Activated CD8-positive, alpha-beta T cell treated with anti-CD3 and anti-CD28 coated beads for 36 hours (primary cell): Measurements from ENCODE around the gene IP6K3. TPM values are rescaled to one million over a fixed set of nuclear protein-coding genes. Genes with fewer than 3 reads are reported as not detected.
A peak's percentile ranks its signal among the peaks of the same experiment; 100 is the strongest.

Source experiments
- ATAC-seq: fragments of 200-7000 bp; cut with Tn5 transposase; one replicate; pipeline ENCODE4 v1.10.0; 2021; ENCODE audit warnings: mild to moderate bottlenecking, moderate library complexity
- CTCF ChIA-PET: fragments of 350-600 bp; sonication (Branson Sonifier 250); formaldehyde crosslinking; loops from one replicate; lab custom pipeline; 2021; ENCODE audit warnings: antibody characterized with exemption; lab: Charles Lee
- POLR2A ChIA-PET: fragments of 350-600 bp; sonication (Branson Sonifier 250); formaldehyde crosslinking; loops from one replicate; lab custom pipeline; 2021; ENCODE audit warnings: antibody characterized with exemption; lab: Charles Lee
- DNase-seq: peaks from one replicate; pipeline ENCODE4 v3.0.0-alpha.2; 2020
- H3K27ac Mint-ChIP-seq: one replicate; pipeline ENCODE4 v1.8.0; 2021; ENCODE audit warnings: mild to moderate bottlenecking, mixed read lengths
- H3K27me3 Mint-ChIP-seq: one replicate; pipeline ENCODE4 v1.8.0; 2021; ENCODE audit warnings: mixed read lengths
- H3K36me3 Mint-ChIP-seq: one replicate; pipeline ENCODE4 v1.8.0; 2021; ENCODE audit warnings: low read depth, mixed read lengths
- H3K4me1 Mint-ChIP-seq: one replicate; pipeline ENCODE4 v1.8.0; 2021; ENCODE audit warnings: low read depth, mixed read lengths
- H3K4me3 Mint-ChIP-seq: one replicate; pipeline ENCODE4 v1.8.0; 2021; ENCODE audit warnings: mild to moderate bottlenecking, moderate library complexity, mixed read lengths
- H3K9me3 Mint-ChIP-seq: one replicate; pipeline ENCODE4 v1.8.0; 2021; ENCODE audit warnings: mixed read lengths
- CTCF ChIP-seq: fragments of 200-600 bp; IDR thresholded peaks from one replicate; pipeline ENCODE4 v1.8.0; 2022; ENCODE audit warnings: antibody characterized with exemption, mild to moderate bottlenecking
- intact Hi-C: fragments of 100-400 bp; cut with micrococcal nuclease; formaldehyde crosslinking; loops from one replicate; pipeline ENCODE4 v1.10.0; 2022
- total RNA-seq, 2 experiments: library from RNA; stranded (reverse); gene quantifications; one replicate each; pipeline ENCODE4 v1.2.3, GENCODE V29; 2021

The IP6K3 gene
- total RNA-seq, 2 experiments from 2014 or later, result not detected

DNA sequence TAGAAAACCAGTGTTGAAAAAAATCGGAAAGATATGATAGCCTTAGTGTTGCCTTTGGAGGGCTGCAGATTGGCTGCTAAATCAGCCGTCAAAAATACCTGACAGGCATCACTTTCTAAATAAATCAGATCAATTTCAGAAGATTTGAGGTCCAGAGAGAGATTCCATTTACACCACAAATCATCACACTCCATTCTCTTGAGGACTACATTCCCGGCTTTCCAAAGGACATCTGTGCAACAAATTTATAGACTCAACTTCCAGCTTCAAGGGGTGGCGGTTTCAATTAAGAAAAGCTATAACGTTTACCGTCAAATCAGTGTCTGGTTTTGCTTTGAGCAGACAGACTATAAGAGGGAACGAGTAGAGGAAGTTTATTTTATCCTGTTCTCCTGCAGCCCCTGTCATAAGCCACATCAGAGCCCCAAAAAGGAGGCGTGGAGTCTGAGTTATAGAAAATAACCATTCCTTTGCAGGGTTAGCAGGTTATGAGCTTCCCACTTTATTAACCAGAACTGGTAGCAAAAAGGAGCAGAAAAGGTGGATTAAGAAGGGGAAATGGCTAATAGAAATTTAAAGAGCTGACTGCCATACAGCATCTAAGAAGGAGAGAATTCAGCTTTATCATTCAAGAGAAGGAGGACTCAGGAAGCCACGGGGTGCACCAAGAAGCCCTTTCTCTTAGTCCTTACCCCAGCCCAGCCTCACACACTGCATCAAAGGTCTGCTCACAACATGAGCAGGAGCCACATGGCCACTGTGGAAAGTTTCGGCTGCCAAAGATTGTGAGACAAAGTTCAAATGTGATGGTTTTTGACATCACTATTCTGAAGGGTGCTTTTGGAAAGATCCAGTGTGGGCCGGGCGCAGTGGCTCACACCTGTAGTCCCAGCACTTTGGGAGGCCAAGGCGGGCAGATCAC, 22.3 kb downstream of the IP6K3 start:
- CTCF ChIA-PET, result interaction anchor here (1.3 to 3.3 kb wide), 3 partner anchors 12 to 24 kb away, joined by 3 to 27 read pairs (median 17); partner anchors contain the start of gene UQCC2
- DNase-seq (peak; percentile 30), ATAC-seq (peak; percentile 49)
- Mint-ChIP-seq H3K27me3 (peaks cover 3% of the 10 kb centered on the region), H3K27ac (no peak overlapping the region), H3K4me1 (peaks cover 13% of the 10 kb centered on the region), H3K36me3 (no peaks in the 10 kb centered on the region), H3K4me3 (no peak overlapping the region), H3K9me3 (no peaks in the 10 kb centered on the region)
- intact Hi-C loops, result no loop called here
- no peak for TF ChIP-seq CTCF
- POLR2A ChIA-PET, result interaction anchor here (1.2 kb wide), 1 partner anchor 12 kb away, joined by 3 read pairs; no protein-coding TSS in a partner anchor

DNA sequence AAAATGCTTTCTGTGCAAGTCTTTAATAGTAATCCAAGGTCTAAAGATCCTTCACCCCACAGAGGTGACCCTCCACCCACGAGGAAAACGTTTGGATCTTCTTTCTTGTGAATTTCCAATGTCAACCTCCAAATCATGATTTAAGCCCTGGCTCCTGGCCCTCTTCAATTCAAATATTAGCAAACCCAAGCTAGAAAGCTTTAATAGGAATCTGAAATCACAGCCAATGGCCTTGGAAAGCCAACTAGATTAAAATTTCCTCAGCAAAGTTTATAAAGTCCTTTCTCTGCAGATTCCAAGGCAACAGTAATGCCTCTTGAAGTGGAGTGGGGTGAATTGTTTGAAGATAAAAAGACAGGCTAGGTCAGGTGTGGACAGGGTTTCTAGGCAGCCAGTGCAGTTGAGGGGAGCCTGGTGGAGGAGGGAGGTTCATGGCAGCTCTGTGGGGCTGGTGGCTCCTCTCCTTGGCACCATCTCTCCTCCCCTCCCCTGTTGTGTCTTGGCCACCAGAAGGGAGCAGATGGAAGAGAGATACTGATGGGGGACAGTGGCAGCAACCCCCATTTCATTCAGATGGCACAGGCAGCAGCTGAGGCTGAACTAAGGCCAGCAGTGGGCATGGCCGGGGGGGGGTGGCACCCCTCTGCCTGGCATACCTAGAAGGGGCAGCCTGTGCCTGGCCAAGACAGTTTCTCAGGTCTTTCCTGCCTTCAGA, 23.2 kb downstream of the IP6K3 start:
- intact Hi-C loops, result no loop called here
- Mint-ChIP-seq H3K36me3 (no peaks in the 10 kb centered on the region), H3K27me3 (peaks cover 3% of the 10 kb centered on the region), H3K4me1 (peaks cover 13% of the 10 kb centered on the region), H3K27ac (no peak overlapping the region), H3K9me3 (no peaks in the 10 kb centered on the region), H3K4me3 (no peak overlapping the region)
- ATAC-seq, result no peak
- TF ChIP-seq CTCF, result no peak
- DNase-seq, result no peak
- ChIA-PET CTCF (interaction anchor here (1.8 to 3.3 kb wide), 3 partner anchors 11 to 20 kb away, joined by 3 to 27 read pairs (median 17); partner anchors contain the start of gene UQCC2), POLR2A (interaction anchor here (1.2 to 1.3 kb wide), 2 partner anchors 11 to 13 kb away, joined by 3 to 5 read pairs; no protein-coding TSS in a partner anchor)

- no peak for TF ChIP-seq CTCF
- ChIA-PET POLR2A (interaction anchor here (1.3 kb wide), 1 partner anchor 11 kb away, joined by 5 read pairs; no protein-coding TSS in a partner anchor), CTCF (interaction anchor here (0.7 to 3.3 kb wide), 4 partner anchors 10 to 49 kb away, joined by 3 to 27 read pairs (median 10); partner anchors contain the start of gene UQCC2)
- DNase-seq (no peak), ATAC-seq (no peak)
- peaks cover 13% of the 10 kb centered on the region for H3K4me1 Mint-ChIP-seq
- no peak overlapping the region for H3K4me3 Mint-ChIP-seq
- H3K27me3 Mint-ChIP-seq, result peaks cover 3% of the 10 kb centered on the region
- H3K36me3 Mint-ChIP-seq, result no peaks in the 10 kb centered on the region
- H3K27ac Mint-ChIP-seq, result no peak overlapping the region
- intact Hi-C loops, result no loop called here
- no peaks in the 10 kb centered on the region for H3K9me3 Mint-ChIP-seq
Measured at GRCh38 chr6:33722103-33722623, 24.5 kb downstream of the IP6K3 start.

DNA sequence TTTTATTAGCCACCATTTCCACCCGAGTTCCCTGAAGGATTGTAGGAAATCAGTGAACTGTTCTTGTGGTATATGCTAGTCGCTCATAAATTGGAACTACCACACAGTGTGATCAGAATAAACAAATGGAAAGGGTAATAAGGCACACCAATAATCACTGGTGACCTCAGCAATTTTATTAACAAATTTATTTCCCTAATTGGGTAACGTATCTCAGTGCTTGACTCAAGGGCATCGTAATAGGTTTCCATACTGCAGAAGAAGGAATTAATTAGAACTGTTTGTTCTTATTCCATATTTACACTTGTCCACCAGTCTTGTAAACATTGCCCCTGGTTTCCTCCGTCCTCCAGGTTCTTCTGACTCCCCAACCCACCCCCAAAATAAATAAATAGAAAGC, 25.2 kb downstream of the IP6K3 start:
- DNase-seq (no peak), ATAC-seq (no peak)
- H3K4me3 Mint-ChIP-seq, result no peak overlapping the region
- no peak overlapping the region for H3K27ac Mint-ChIP-seq
- H3K4me1 Mint-ChIP-seq, result peaks cover 13% of the 10 kb centered on the region
- no peaks in the 10 kb centered on the region for H3K9me3 Mint-ChIP-seq
- intact Hi-C loops, result no loop called here
- no peak for TF ChIP-seq CTCF
- H3K36me3 Mint-ChIP-seq, result no peaks in the 10 kb centered on the region
- CTCF ChIA-PET, result interaction anchor here (3.3 kb wide), 2 partner anchors 9 to 22 kb away, joined by 17 to 27 read pairs; partner anchors contain the start of gene UQCC2
- H3K27me3 Mint-ChIP-seq, result peaks cover 3% of the 10 kb centered on the region
- POLR2A ChIA-PET, result no interaction called here
